HL-60 (cell line): Measurements from ENCODE around the gene RAPGEF4.

Experiments
- DNase-seq, 2 experiments: peaks; one replicate each; pipeline ENCODE4 v3.0.0-alpha.2; 2010 to 2020; ENCODE audit warnings: low read depth in 1 of 2, low spot score in 1 of 2
- H3K27ac ChIP-seq: fragments of 250-450 bp; sonication (Bioruptor Pico); replicated peaks from 2 replicates; pipeline ENCODE4 v1.5.1; 2020; ENCODE audit warnings: mild to moderate bottlenecking, moderate library complexity
- H3K27me3 ChIP-seq: fragments of 250-450 bp; sonication (Bioruptor Pico); 2 replicates; pipeline ENCODE4 v1.5.1; 2021; ENCODE audit warnings: mild to moderate bottlenecking, moderate library complexity; ENCODE audit not compliant: insufficient read depth, poor library complexity, severe bottlenecking
- H3K4me3 ChIP-seq: replicated peaks from 2 replicates; pipeline ENCODE4 v1.5.1; 2011; ENCODE audit warnings: mild to moderate bottlenecking, control low read depth, low read length; ENCODE audit not compliant: insufficient read depth
- CTCF ChIP-seq: IDR thresholded peaks from one replicate; pipeline ENCODE4 v1.5.1; 2011; ENCODE audit warnings: low read length, control low read depth, inconsistent platforms; ENCODE audit not compliant: insufficient read depth
- GABPA ChIP-seq: IDR thresholded peaks from 2 replicates; pipeline ENCODE4 v1.6.1; 2012; ENCODE audit warnings: low read depth
- POLR2AphosphoS5 ChIP-seq: IDR thresholded peaks from 2 replicates; pipeline ENCODE4 v1.6.1; 2012; ENCODE audit warnings: low read depth
- REST ChIP-seq: IDR thresholded peaks from 2 replicates; pipeline ENCODE4 v1.6.1; 2012; ENCODE audit warnings: low read depth; ENCODE audit not compliant: insufficient replicate concordance
- SPI1 ChIP-seq: IDR thresholded peaks from 2 replicates; pipeline ENCODE4 v1.6.1; 2012; ENCODE audit warnings: low read depth, mild to moderate bottlenecking, borderline replicate concordance

RAPGEF4 gene

GRCh38 chr2:172723286-172723685 lies 12.4 kb upstream of the RAPGEF4 start:
- H3K27ac ChIP-seq: no peak overlapping the region
- H3K27me3 ChIP-seq: no peaks in the 10 kb centered on the region
- no peak for DNase-seq
- H3K4me3 ChIP-seq: no peak overlapping the region
- TF ChIP-seq GABPA (no peak), REST (no peak), SPI1 (no peak), CTCF (no peak), POLR2AphosphoS5 (no peak)

- no peak for TF ChIP-seq POLR2AphosphoS5
- DNase-seq: no peak
- Histone ChIP-seq H3K27ac (no peak overlapping the region), H3K27me3 (no peaks in the 10 kb centered on the region), H3K4me3 (no peak overlapping the region)
Observed at GRCh38 chr2:172724724-172725123, 10.9 kb upstream of the RAPGEF4 start.

GRCh38 chr2:172725284-172725683 lies 10.4 kb upstream of the RAPGEF4 start:
- no peaks in the 10 kb centered on the region for H3K27me3 ChIP-seq

More at GRCh38 chr2:172725284-172725683, 10.4 kb upstream of the RAPGEF4 start:
- H3K4me3 ChIP-seq: no peak overlapping the region
- no peak for TF ChIP-seq REST
- no peak for TF ChIP-seq CTCF
- no peak for TF ChIP-seq SPI1
- TF ChIP-seq POLR2AphosphoS5: no peak
- no peak for TF ChIP-seq GABPA
- DNase-seq: no peak
- H3K27ac ChIP-seq: no peak overlapping the region
